GM12878 (cell line): ENCODE measurements around the gene NDUFV1. TPM values are rescaled to one million over a fixed set of nuclear protein-coding genes. Genes with fewer than 3 reads are reported as not detected.

Experiments
- BCL3 ChIP-seq: IDR thresholded peaks from 2 replicates; pipeline ENCODE4 v1.6.1; 2011; ENCODE audit warnings: borderline replicate concordance, low read depth, mild to moderate bottlenecking, moderate library complexity, low read length; ENCODE audit not compliant: insufficient read depth, poor library complexity, severe bottlenecking
- PRDM15 ChIP-seq: fragments of 450-650 bp; formaldehyde crosslinking; IDR thresholded peaks from 2 replicates; pipeline ENCODE4 v1.4.0; 2020; ENCODE audit warnings: mild to moderate bottlenecking, moderate library complexity
- RELA ChIP-seq: fragments of 450-650 bp; IDR thresholded peaks from 2 replicates; pipeline ENCODE4 v1.8.0; 2014; ENCODE audit warnings: borderline replicate concordance; ENCODE audit not compliant: partially characterized antibody
- TARDBP ChIP-seq: IDR thresholded peaks from 2 replicates; pipeline ENCODE4 v1.6.1; 2016; ENCODE audit warnings: borderline replicate concordance
- YY1 ChIP-seq: IDR thresholded peaks from 2 replicates; pipeline ENCODE4 v1.6.1; 2011; ENCODE audit warnings: low read depth, mild to moderate bottlenecking, low read length
- ZNF217 ChIP-seq: fragments of 450-650 bp; IDR thresholded peaks from 2 replicates; pipeline ENCODE4 v1.6.1; 2017; ENCODE audit warnings: antibody characterized with exemption, mild to moderate bottlenecking
- polyA plus RNA-seq, 11 experiments: library from polyadenylated mRNA; depleted of rRNA in 4 of 11; unstranded in 6 of 11; stranded (reverse) in 5 of 11; fragments of >200 nt; fragmentation: Nextera tagmentation in 4 of 11; fragmentation: Illumina TruSeq in 1 of 11; extraction: Ambion mirVana in 4 of 11; extraction: Trizol in 1 of 11; gene quantifications; 1 replicate in 1 of 11; 2 replicates in 10 of 11; pipeline versions ENCODE4 v1.2.1 to v1.2.3, GENCODE V29; 2011 to 2016; ENCODE audit warnings: inconsistent platforms in 2 of 11, missing spikeins in 2 of 11, low read depth in 1 of 11
- total RNA-seq, 4 experiments: library from RNA; depleted of rRNA in 3 of 4; stranded (reverse); fragments of >200 nt in 3 of 4; fragmentation: Illumina TruSeq in 1 of 4; extraction: Trizol in 1 of 4; gene quantifications; 2 replicates each; pipeline versions ENCODE4 v1.2.1 to v1.2.3, GENCODE V29; 2013 to 2021

Gene NDUFV1
- total and polyA plus RNA-seq, 10 of the 15 experiments (the other 5 are each of a cell fraction or from before 2014, with no cell fraction given) = 8.2 to 380 (median 231) TPM

- no peak for TF ChIP-seq BCL3
- no peak for TF ChIP-seq ZNF217
- no peak for TF ChIP-seq TARDBP
- no peak for TF ChIP-seq YY1
- TF ChIP-seq RELA = no peak
- no peak for TF ChIP-seq PRDM15 (CRISPR knock-in tag)
Observed at GRCh38 chr11:67631853-67632174, 25.1 kb downstream of the NDUFV1 start (continued).
